ENCODE results near the gene RNF220. TPM values are rescaled to one million over a fixed set of nuclear protein-coding genes. Genes with fewer than 3 reads are reported as not detected.

RNF220 gene
- total RNA-seq, 3 donors from 2014 or later = 61.9 to 83.9 (median 72.7) TPM

- DNase-seq (no peak), ATAC-seq (no peak)
- Histone ChIP-seq H3K4me1 (ENCODE audit: low read depth) (peaks cover 12% of the 10 kb centered on the region), H3K4me3 (no peak overlapping the region), H3K36me3 (ENCODE audit: low read depth) (no peaks in the 10 kb centered on the region), H3K9me3 (no peaks in the 10 kb centered on the region)
- intact Hi-C loops (cut with DNase I, micrococcal nuclease) = no loop called here
- no peak for TF ChIP-seq CTCF (IDR thresholded peaks at IDR 0.05)
Observed at GRCh38 chr1:44401256-44402228, 3.5 kb upstream of the RNF220 start.

GRCh38 chr1:44405798-44406736, 1.0 kb downstream of the RNF220 start:
- DNase-seq (peak in 1 of 3 donors; percentile 25), ATAC-seq (peak; percentile 42)
- intact Hi-C loops (cut with DNase I, micrococcal nuclease) = no loop called here
- no peaks in the 10 kb centered on the region for H3K9me3 ChIP-seq
- TF ChIP-seq CTCF (IDR thresholded peaks at IDR 0.05) = no peak
- H3K4me3 ChIP-seq = no peak overlapping the region
- peaks cover 26% of the 10 kb centered on the region for H3K4me1 ChIP-seq (ENCODE audit: low read depth)
- no peaks in the 10 kb centered on the region for H3K36me3 ChIP-seq (ENCODE audit: low read depth)

GRCh38 chr1:44406737-44407429, 1.8 kb downstream of the RNF220 start:
- Histone ChIP-seq H3K36me3 (ENCODE audit: low read depth) (no peaks in the 10 kb centered on the region), H3K4me1 (ENCODE audit: low read depth) (peaks cover 26% of the 10 kb centered on the region), H3K4me3 (no peak overlapping the region), H3K9me3 (no peaks in the 10 kb centered on the region)
- intact Hi-C loops (cut with DNase I, micrococcal nuclease) = no loop called here
- TF ChIP-seq CTCF (IDR thresholded peaks at IDR 0.05) = no peak
- peak in 1 of 3 donors; percentile 26 for DNase-seq
- peak; percentile 11 for ATAC-seq

GRCh38 chr1:44407430-44408211, 2.6 kb downstream of the RNF220 start:
- Histone ChIP-seq H3K9me3 (no peaks in the 10 kb centered on the region), H3K4me3 (no peak overlapping the region), H3K4me1 (ENCODE audit: low read depth) (peaks cover 26% of the 10 kb centered on the region), H3K36me3 (ENCODE audit: low read depth) (no peaks in the 10 kb centered on the region)
- intact Hi-C loops (cut with DNase I, micrococcal nuclease) = no loop called here
- DNase-seq = no peak
- no peak for TF ChIP-seq CTCF (IDR thresholded peaks at IDR 0.05)
- no peak for ATAC-seq

Measured in mucosa of descending colon (tissue), 3 donors.